ENCODE data around the gene LDLRAD2. TPM values are rescaled to one million over a fixed set of nuclear protein-coding genes. Genes with fewer than 3 reads are reported as not detected.
"Not testable (repeated sequence)": the region's sequence is repeated elsewhere in the genome, so short reads cannot be mapped to it uniquely, and the experiment has no call there.

LDLRAD2 gene
- total RNA-seq, 3 donors from 2014 or later, result 0.33 TPM; not detected in 2

DNA sequence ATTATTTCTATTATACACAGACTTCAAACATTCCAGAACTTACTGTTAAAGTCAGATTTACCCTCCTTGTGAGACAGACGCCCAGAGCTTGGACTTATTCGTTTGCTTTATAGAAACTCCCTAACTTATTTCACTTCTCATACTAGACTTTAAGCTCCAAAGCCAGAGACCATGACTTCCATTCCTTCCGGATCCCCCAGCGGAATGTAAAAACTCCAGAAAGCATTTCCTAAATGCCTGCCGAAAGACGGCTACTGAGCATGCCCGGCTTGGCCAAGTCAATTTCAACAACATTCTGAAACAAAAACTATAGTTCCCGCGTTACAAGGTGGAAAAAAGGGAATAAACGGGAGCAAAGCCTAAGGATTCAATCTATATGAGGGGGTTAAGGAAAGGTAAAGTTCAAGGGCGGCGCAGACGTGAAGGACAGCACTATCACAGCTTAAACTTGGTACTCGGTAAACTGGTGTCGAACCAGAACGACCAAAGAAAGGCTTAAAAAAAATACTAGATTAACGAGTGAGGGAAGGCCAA is 30.2 kb upstream of the LDLRAD2 start:
- Histone ChIP-seq H3K36me3 (no peaks in the 10 kb centered on the region), H3K4me3 (peak overlapping the region; percentile 76 to 99 (median 97)), H3K4me1 (no peaks in the 10 kb centered on the region), H3K27ac (peak overlapping the region; percentile 100), H3K9me3 (no peaks in the 10 kb centered on the region), H3K27me3 (no peaks in the 10 kb centered on the region)
- TF ChIP-seq, protein P1, sequence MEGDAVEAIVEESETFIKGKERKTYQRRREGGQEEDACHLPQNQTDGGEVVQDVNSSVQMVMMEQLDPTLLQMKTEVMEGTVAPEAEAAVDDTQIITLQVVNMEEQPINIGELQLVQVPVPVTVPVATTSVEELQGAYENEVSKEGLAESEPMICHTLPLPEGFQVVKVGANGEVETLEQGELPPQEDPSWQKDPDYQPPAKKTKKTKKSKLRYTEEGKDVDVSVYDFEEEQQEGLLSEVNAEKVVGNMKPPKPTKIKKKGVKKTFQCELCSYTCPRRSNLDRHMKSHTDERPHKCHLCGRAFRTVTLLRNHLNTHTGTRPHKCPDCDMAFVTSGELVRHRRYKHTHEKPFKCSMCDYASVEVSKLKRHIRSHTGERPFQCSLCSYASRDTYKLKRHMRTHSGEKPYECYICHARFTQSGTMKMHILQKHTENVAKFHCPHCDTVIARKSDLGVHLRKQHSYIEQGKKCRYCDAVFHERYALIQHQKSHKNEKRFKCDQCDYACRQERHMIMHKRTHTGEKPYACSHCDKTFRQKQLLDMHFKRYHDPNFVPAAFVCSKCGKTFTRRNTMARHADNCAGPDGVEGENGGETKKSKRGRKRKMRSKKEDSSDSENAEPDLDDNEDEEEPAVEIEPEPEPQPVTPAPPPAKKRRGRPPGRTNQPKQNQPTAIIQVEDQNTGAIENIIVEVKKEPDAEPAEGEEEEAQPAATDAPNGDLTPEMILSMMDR (IDR thresholded peaks at IDR 0.05), result no peak
- TF ChIP-seq POLR2AphosphoS5 (IDR thresholded peaks at IDR 0.05) (no peak), POLR2A (IDR thresholded peaks at IDR 0.05) (no peak)
- DNase-seq (ENCODE audit: low spot score in 2 of 2), result no peak
- intact Hi-C loops (cut with DNase I; ENCODE audit: low total_unique reads), result no loop called here

DNA sequence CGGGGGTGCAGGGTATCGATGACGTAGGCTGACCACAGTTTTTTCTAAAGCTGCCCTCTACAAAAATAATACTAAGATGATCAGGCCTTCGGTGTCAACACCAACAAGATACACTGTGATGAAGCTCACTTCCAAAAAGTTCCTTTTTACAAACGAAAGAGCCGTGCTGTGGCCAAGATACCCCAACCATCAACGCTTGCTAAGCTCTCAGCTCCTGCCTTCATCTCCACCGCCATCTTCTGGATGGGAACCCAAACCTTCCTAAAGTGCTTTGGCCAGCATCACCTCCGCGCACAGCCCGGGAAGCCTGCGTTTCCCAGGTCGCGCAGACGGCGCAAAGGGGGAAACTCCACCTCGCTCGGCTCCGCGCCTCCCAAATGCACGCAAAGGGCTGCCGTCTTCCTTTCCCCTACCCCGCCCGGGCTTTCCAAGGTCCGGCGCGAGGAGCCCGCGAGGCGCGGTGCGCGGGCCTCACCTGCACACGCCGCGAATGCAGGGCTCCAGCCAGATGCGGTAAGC is 29.7 kb upstream of the LDLRAD2 start:
- Histone ChIP-seq H3K9me3 (no peaks in the 10 kb centered on the region), H3K27me3 (no peaks in the 10 kb centered on the region), H3K4me3 (peak overlapping the region; percentile 76 to 99 (median 97)), H3K27ac (peak overlapping the region; percentile 100), H3K36me3 (no peaks in the 10 kb centered on the region), H3K4me1 (no peaks in the 10 kb centered on the region)
- TF ChIP-seq, protein P1 (IDR thresholded peaks at IDR 0.05), result no peak
- TF ChIP-seq POLR2A (IDR thresholded peaks at IDR 0.05), result no peak
- no peak for TF ChIP-seq POLR2AphosphoS5 (IDR thresholded peaks at IDR 0.05)
- intact Hi-C loops (cut with DNase I; ENCODE audit: low total_unique reads), result no loop called here
- DNase-seq (ENCODE audit: low spot score in 2 of 2), result peak; percentile 43 to 53

DNA sequence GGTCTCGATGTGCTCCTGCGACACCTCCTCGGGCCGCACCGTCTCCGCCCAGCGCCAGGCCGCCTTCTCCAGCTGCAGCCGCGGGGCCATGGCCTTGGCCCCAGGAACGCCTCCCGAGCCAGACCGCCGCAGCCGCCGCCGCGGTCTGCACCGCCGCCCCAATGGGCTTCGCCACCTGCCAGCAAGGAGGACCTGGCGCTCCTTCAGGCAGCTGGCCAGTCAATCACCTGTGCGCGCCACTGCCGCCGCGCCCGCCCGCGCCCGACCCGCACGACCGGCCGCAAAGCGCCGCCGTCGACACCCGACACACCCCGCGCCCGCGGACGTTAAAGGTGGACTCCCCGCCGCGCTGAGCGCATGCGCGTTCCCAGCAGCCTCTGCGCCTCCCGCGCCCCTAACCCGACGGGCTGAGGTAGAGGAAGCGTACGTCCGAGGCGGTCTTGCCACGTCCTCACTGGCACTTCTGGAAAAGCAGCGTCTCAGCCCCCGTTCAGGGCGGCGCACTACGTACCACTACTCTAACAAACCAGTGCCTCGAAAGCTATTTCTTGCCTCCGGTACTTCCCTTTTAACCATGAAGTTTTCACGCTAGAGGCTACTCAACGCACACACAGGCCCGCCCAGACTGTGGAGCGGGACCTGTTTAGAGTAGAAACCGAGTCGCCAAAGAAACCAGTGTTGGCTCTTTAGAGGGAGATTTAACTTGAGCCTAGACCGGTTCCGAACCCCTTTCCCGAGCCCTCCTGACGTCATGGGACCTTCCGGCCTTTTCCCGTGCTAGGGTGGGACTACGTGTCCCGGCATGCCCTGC is 29.0 kb upstream of the LDLRAD2 start, which contains the start of gene USP48:
Gene USP48, minus strand, starts transcription at position 282 of the 811 bp plus-strand sequence. Its CDS starts 192 bp downstream, at position 90.
- TF ChIP-seq POLR2AphosphoS5 (IDR thresholded peaks at IDR 0.05) (peak; percentile 98 to 100 (median 99)), POLR2A (IDR thresholded peaks at IDR 0.05) (peak; percentile 97)
- TF ChIP-seq, protein P1 (IDR thresholded peaks at IDR 0.05), result peak in 1 of 3 donors; percentile 20
- no peaks in the 10 kb centered on the region for H3K36me3 ChIP-seq
- peak within 1 kb of the TSS; percentile 100 for H3K27ac ChIP-seq
- peak within 1 kb of the TSS; percentile 76 to 99 (median 97) for H3K4me3 ChIP-seq
- H3K27me3 ChIP-seq, result no peaks in the 10 kb centered on the region
- peak; percentile 95 to 97 for DNase-seq (ENCODE audit: low spot score in 2 of 2)
- no peaks in the 10 kb centered on the region for H3K9me3 ChIP-seq
- intact Hi-C loops (cut with DNase I; ENCODE audit: low total_unique reads), result no loop called here
- no peaks in the 10 kb centered on the region for H3K4me1 ChIP-seq

DNA sequence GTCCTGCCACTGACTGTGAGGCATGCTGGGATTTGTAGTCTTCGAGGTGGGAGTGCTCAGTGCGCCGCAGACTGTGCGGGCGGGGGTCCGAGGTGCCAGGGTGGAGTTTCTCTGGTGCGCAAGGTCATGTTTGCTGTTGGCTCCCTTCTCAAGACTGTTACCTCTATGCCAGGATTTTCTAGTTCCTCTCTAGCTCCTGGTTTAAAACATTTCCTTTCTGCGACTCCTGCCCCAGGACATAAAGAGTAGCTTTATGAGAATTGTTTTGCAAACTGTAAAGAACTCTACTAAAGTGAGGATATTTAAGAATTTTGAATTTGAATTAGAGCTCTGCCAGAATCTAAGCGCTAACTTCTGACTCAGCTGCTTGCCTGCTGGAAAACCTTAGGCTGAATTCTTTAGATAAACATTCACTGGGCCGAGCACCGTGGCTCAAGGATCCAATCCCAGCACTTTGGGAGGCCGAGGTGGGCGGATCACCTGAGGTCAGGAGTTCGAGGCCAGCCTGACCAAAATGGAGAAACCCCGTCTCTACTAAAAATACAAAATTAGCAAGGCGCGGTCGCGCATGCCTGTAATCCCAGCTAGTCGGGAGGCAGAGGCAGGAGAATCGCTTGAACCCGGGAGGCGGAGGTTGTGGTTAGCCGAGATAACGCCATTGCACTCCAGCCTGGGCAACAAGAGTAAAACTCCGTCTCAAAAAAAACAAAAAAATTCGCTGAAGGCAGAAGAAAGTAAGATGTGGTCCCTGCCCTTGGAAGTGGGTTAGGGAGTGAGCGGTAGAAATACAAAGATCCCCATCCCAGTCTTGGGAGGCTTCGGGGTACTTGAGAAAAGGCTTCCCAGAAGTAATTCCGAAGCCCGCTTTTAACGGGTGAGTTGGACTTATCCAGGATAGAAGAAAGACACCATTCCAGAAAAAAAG is 28.1 kb upstream of the LDLRAD2 start:
- Histone ChIP-seq H3K27me3 (no peaks in the 10 kb centered on the region), H3K4me3 (peak overlapping the region; percentile 76 to 99 (median 97)), H3K4me1 (peaks cover 0 to 7% of the 10 kb centered on the region in 2 donors), H3K27ac (peak overlapping the region; percentile 100), H3K9me3 (no peaks in the 10 kb centered on the region), H3K36me3 (no peaks in the 10 kb centered on the region)
- intact Hi-C loops (cut with DNase I; ENCODE audit: low total_unique reads), result no loop called here
- TF ChIP-seq POLR2AphosphoS5 (IDR thresholded peaks at IDR 0.05) (no peak), POLR2A (IDR thresholded peaks at IDR 0.05) (no peak)
- TF ChIP-seq, protein P1 (IDR thresholded peaks at IDR 0.05), result no peak
- peak in 1 of 2 donors; percentile 92 for DNase-seq (ENCODE audit: low spot score in 2 of 2)

DNA sequence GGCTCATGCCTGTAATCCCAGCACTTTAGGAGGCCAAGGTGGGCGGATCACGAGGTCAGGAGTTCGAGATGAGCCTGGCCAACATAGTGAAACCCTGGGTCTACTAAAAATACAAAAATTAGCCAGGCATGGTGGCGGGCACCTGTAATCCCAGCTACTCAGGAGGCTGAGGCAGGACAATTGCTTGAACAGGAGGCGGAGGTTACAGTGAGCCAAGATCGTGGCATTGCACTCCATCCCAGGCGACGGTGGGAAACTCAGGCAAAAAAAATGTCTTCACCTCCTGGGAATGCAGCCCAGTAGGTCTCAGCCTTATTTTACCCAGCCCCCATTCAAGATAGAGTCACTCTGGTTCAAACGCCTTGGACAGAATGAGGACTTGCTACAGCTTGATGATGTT is 26.3 kb upstream of the LDLRAD2 start:
- H3K4me3 ChIP-seq; H3K4me1 ChIP-seq; DNase-seq (ENCODE audit: low spot score in 2 of 2); H3K27ac ChIP-seq; H3K36me3 ChIP-seq; H3K9me3 ChIP-seq; H3K27me3 ChIP-seq; intact Hi-C loops (cut with DNase I; ENCODE audit: low total_unique reads): not testable (repeated sequence)
